ENCODE results near the gene ARHGAP1. TPM values are rescaled to one million over a fixed set of nuclear protein-coding genes. Genes with fewer than 3 reads are reported as not detected.
"Not testable (repeated sequence)": the region's sequence is repeated elsewhere in the genome, so short reads cannot be mapped to it uniquely, and the experiment has no call there.

The ARHGAP1 gene
- total RNA-seq, 1 experiment from 2014 or later = 31.0 TPM

DNA sequence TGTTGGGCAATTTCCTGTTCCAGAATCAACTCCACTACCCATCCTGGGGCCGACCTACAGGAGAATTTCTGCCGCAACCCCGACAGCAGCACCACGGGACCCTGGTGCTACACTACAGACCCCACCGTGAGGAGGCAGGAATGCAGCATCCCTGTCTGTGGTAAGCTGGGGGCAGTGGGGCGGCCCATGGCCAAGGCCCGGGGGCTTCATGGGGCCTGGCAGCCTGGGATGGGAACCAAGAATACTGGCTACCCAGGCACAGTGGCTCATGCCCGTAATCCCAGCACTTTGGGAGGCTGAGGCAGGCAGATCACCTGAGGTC is 22.9 kb upstream of the ARHGAP1 start:
- no peak for DNase-seq (ENCODE audit: low read depth)

DNA sequence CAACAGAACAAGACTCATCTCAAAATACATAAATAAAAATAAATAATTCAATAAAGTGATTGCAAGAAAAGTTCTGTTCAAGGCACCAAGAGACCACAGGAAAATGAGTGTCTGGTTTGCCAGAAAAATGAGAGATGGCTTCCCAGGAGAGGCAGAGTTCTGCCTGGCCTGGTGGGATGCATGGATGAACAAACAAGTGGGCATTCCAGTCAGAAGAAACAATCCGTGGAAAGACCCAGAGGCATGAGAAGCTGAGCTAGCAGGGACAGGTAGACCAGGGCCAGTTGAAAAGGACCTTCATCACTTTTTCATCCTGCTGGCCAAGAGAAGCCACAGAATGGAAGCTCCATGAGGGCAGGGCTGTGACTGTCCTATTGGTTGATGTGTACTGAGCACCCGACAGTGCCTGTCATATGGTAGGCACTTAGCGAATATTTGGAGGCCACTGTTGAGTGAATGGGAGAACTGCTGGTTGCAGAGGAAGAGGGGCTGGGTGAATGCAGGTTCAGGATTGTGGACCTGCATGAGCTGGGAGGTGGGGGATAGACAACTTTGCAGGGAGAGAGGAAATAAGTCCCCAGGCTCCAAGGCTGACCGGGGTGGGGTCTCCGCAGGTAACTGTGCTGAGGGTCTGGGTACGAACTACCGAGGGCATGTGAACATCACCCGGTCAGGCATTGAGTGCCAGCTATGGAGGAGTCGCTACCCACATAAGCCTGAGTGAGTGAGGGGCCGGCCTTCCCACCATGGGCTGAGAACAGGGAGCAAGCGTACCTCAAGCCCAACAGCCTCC is 22.3 kb upstream of the ARHGAP1 start:
- no peak for DNase-seq (ENCODE audit: low read depth)

DNA sequence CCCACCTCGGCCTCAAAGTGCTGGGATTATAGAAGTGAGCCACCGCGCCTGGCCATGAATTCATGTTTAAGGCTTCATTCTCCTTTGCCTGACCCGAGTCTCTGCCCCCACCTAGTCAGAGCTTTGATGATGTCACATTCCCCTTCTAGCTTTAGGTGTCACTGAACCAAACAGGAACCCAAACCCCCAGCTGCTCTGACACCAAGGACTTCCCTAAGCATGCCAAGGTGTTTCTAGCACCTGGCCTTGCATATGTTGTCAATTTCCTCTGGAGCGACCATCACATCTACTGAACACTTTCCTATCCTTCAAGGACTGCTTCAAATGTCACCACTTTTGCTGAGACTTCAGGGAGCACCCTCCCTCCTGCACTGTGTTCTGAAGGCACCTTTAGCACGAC is 20.9 kb upstream of the ARHGAP1 start:
- no peak for DNase-seq (ENCODE audit: low read depth)

DNA sequence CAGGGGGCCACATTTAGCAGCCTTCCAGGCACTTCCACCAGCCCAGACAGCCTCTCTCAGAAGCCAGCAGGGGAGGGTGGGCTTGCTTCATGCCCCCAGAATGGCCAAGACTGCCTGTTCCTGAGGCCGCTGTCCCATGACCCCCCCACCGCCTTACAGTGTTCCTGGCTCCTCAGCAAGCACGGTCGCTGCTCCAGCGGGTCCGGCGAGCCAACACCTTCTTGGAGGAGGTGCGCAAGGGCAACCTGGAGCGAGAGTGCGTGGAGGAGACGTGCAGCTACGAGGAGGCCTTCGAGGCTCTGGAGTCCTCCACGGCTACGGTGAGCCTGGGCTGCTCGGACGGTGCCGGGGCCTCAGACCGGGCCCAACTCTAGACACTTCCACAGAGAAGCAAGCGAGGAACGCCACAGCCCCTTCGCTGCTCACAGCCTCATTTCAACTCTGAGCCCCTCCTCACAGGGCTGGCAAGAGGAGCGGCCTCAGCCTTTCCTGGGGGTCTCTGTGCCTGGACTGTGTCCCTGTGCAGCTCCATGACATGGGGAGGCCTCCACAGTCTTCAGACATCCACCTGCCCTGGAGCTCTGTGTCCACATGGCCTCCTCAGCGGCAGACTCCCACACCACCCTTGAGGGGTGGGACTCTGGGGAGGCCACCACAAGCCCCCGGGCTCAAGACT is 19.3 kb upstream of the ARHGAP1 start:
- DNase-seq (ENCODE audit: low read depth) = no peak

DNA sequence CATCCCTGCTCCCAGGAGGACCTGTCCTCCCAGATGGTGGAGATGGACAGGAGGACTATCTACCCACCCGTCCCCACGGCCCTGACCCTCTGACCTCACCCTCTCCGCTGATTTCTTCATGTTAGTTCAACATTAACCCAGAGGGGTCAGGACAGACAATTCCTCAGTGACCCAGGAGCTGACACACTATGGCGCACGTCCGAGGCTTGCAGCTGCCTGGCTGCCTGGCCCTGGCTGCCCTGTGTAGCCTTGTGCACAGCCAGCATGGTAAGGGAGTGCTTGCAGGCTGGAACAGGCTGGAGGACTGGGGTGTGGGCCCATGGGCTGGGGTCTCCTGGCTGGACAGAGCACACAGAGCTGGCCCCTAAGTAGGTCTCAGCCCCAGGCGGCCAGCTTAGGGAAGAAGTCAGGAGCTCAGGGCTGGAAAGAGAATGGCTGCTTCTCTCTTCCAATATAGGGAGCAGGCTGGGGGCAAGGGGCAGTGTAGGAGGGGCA is 18.7 kb upstream of the ARHGAP1 start, which contains the start of gene F2:
Gene F2 (plus strand): TSS at position 166 of the 495 bp plus-strand sequence. CDS start 23 bp downstream, at position 189.
- DNase-seq (ENCODE audit: low read depth) = no peak

DNA sequence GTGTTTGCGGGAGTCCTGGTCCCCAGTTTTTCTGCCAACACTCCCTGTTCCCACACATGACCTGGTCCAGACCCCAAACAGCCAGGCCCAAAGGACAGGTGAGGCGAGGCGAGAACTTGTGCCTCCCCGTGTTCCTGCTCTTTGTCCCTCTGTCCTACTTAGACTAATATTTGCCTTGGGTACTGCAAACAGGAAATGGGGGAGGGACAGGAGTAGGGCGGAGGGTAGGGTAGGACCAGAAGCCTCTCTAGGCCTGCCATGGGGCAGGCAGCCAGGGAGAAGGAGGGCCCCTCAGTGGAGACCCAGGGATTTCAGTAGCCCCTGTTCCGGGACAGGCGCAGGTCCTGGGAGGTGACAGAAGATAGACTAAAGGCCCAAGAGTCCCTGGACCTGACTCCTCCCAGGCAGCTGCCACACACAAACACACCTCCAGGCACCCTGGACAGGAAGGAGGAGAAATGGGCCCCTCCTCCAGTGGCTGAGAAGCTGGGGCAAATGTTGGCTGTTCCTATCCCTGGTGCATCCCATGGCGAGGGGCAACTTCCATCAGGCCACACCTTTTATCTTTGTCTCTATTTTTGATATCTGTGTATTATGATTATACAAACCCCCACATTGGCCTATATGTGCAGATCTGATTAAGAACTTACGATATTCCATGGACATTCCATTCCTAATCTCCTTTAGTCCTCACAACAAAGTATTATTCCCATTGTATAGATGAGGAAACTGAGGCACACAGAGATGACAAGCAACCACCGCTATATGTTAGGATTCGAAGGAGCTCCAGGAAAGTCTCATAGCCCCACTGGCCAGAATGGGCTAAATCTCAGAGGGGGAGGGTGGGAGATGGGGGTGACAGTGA is 18.0 kb upstream of the ARHGAP1 start:
- no peak for DNase-seq (ENCODE audit: low read depth)

DNA sequence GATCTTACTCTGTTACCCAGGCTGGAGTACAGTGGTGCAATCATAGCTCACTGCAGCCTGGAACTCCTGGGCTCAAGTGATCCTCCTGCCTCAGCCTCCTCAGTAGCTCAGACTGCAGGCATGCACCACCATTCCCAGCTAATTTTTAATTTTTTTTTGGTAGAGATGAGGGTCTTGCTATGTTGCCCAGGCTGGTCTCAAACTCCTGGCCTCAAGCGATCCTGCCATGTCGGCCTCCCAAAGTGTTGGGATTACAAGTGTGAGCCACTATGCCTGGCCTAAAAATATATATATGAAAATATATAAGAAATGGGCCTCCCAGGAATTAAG is 17.4 kb upstream of the ARHGAP1 start:
- DNase-seq (ENCODE audit: low read depth) = not testable (repeated sequence)

DNA sequence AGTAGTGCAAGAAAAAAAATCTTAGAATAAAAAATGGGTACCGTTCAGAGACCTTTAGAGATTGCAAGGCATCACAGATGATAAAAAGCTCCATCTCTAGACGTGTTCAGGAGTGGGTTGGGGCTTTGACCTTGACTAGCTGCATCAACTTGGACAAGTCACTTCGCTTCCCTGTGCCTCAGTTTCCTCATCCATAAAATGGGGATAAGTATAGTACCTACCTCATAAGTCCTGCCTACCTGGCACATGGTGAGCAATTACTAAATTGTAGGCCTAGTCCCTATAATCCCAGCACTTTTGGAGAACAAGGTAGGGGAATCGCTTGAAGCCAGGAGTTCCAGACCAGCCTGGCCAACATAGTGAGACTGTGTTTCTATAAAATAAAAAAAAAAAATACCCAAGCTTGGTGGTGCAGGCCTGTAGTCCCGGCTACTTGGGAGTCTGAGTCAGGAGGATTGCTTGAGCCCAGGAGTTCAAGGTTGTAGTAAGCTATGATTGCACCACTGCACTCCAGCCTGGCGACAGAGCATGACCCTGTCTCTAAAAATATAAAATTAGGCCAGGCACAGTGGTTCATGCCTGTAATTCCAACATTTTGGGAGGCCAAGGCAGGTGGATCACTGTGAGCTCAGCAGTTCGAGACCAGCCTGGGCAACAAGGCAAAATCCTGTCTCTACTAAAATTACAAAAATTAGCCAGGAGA is 12.6 kb upstream of the ARHGAP1 start:
- no peak for DNase-seq (ENCODE audit: low read depth)

DNA sequence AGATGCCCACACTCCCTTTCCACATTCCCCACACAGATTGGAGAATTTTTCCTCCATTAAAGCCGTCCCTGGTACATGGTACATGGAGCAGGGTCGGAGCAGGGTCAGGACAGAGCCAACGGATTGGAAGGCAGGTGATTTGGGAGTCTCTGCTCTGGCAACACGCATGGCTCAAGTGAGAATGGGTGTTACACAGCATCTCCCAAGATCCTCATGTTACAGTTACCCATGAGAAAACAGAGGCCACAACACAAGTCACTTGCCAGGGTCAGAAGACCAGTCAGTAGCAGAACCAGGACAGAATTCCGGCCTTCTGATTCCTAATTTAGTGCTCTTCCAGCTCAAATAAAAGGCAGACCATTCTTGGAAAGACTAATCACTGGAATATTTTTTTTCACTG is 10.9 kb upstream of the ARHGAP1 start:
- DNase-seq (ENCODE audit: low read depth) = peak; percentile 82

DNA sequence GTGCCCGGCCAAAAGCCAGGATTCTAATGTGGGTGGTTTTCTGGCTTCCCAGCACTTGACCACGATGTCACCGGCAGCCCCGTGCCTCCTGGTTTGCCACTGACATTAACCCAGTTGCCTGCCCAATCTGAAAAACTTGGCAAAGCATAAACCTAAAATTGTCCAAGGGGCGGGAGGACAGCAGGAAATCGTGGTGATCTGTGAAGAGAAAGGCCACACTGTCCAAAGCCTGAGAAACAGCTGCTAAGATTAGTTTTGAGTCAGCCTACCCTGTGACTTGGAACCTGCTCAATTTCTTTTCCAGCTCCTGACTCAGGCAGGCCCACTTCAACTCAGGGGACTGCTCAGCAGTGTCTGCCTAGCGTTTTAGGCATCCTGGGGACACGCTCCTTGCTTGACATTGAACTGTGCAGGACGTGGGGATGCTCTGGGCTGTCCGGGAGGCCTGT is 10.4 kb upstream of the ARHGAP1 start:
- DNase-seq (ENCODE audit: low read depth) = peak; percentile 99

DNA sequence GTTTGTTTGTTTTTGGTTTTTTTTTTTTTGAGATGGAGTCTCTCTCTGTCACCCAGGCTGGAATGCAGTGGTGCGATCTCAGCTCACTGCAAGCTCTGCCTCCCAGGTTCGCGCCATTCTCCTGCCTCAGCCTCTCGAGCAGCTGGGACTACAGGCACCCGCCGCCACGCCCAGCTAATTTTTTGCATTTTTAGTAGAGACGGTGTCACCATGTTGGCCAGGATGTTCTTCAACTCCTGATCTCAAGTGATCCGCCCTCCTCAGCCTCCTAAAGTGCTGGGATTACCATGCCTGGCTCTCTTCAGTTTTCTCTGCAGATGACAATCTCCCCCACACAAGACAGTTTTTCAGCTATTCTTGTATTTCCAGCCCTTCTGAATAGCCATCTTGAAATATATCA is 8.9 kb upstream of the ARHGAP1 start:
- DNase-seq (ENCODE audit: low read depth) = not testable (repeated sequence)

DNA sequence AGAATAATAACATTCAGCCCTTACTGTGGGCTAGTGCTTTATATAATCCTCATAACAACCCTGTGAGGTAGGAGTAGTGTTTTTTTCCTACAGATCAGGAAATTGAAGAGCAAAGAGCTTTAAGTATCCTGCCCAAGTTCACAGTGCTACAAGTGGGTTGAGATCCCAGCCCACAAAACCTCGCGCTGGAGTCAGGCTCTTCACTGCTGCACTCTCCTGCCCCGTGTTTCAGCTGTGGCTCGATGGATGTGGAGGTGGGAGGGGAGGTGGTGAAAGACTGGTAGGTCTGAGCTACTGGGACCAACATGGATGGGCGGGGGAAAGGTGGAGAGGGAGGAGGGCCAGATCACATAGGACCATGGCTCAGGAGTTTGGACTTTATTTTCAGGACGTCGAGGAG is 6.5 kb upstream of the ARHGAP1 start:
- no peak for DNase-seq (ENCODE audit: low read depth)

DNA sequence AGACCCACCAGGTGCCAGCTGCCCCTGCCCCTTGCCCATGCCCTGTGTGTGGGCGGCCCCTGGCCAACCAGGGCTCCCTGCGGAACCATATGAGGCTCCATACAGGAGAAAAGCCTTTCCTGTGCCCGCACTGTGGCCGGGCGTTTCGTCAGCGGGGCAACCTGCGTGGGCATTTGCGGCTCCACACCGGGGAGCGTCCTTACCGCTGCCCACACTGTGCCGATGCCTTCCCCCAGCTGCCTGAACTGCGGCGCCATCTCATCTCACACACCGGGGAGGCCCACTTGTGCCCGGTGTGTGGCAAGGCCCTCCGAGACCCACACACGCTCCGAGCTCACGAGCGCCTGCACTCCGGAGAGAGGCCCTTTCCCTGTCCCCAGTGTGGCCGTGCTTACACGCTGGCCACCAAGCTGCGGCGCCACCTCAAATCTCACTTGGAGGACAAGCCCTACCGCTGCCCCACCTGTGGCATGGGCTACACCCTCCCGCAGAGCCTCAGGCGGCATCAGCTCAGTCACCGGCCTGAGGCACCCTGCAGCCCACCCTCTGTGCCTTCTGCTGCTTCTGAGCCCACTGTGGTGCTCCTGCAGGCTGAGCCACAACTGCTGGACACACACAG is 4.8 kb upstream of the ARHGAP1 start:
- no peak for DNase-seq (ENCODE audit: low read depth)

DNA sequence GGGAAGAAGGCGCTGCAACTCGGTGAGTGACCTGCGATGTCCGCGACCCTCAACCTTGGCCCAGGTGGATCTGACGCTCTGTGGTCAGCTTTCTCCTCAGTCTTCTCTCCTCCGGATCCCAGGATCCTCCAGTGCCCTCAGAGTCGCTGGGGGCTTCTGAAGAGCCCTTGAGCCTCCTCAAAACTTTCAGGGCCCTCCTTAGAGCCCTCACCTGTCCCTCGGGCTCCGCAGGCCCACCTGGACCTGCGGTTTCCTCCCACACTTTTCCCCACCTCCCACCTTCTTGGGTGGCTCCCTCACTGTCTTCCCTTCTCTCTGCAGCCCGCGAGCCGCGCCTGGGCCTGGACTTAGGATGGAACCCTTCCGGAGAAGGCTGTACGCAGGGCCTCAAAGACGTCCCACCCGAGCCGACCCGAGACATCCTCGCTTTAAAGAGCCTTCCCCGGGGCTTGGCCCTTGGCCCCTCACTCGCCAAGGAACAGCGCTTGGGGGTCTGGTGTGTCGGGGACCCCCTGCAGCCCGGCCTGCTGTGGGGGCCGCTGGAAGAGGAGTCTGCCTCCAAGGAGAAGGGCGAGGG is 747 bp upstream of the ARHGAP1 start:
- no peak for DNase-seq (ENCODE audit: low read depth)

DNA sequence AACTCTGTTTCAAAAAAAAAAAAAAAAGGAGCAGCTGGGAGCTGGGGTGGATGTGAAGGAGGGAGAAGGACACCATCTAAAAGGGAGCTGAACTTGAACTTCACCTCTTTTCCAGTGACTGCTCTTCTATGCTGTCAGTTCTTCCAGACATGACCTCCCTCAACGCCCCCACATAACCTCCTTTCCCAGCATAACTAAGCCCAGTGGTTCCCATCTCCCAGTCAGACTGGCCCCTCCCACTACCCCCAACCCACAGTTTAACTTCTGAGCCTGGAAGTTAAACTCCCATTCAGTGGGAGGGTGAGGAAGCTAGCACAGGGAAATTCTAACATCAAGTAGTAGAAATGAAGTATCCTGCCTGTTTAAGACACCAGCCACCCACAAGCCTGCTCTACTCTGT is 1.8 kb downstream of the ARHGAP1 start:
- no peak for DNase-seq (ENCODE audit: low read depth)

DNA sequence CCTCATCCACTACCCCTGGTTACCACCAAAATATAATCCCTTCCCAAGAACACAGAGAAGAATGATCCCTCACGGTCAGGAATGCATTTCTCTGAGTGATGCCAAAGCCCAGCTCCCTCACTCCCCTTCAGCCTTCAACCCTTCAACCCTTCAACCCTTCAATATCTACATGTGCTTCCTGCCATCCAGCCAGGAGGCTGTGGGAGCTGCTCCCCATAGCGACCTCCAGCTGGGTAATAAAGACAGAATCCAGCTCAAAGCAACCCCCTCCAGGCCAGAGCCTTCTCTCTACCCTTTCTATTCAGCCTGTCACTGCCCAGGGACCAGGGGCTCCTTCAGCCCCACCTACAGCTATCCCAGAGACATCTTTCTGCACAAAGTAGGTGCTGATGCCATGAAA is 2.7 kb downstream of the ARHGAP1 start:
- no peak for DNase-seq (ENCODE audit: low read depth)

DNA sequence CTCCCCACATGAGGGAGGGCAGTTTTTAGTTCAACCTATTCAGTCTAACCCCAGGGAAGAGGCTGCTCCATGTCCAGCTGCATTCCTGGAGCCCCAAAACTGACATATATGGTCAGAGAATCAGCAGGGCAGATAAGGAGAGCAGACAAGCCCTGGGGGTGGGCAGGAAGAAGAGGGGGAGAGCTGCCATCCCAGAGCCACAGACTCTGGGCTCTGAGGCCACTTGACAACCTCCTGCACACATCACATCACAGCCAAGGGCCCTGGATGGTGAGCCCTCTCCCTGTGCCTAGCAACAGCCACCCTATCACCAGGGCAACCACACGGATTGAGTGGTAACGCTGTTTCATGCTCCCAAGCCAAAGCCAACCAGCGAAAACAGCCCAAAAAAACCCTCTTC is 3.1 kb downstream of the ARHGAP1 start:
- DNase-seq (ENCODE audit: low read depth) = no peak

DNA sequence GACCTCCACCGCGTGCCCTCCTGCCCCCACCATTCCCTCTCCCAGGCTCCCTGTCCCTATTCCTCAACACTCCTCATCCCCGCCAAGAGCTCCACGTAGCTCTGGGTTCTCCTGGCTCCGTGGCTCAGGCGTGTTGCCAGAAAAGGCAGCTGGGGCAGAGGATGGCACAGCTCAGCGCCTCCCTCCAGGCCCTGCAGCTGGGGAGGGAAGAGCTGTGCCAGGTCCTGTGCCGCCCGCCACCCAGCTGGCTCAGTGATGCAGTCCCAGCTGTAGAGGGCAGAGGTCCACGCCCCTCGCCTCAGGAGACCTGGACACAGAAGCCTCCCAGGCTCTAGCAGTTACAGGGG is 4.2 kb downstream of the ARHGAP1 start:
- DNase-seq (ENCODE audit: low read depth) = peak; percentile 35

DNA sequence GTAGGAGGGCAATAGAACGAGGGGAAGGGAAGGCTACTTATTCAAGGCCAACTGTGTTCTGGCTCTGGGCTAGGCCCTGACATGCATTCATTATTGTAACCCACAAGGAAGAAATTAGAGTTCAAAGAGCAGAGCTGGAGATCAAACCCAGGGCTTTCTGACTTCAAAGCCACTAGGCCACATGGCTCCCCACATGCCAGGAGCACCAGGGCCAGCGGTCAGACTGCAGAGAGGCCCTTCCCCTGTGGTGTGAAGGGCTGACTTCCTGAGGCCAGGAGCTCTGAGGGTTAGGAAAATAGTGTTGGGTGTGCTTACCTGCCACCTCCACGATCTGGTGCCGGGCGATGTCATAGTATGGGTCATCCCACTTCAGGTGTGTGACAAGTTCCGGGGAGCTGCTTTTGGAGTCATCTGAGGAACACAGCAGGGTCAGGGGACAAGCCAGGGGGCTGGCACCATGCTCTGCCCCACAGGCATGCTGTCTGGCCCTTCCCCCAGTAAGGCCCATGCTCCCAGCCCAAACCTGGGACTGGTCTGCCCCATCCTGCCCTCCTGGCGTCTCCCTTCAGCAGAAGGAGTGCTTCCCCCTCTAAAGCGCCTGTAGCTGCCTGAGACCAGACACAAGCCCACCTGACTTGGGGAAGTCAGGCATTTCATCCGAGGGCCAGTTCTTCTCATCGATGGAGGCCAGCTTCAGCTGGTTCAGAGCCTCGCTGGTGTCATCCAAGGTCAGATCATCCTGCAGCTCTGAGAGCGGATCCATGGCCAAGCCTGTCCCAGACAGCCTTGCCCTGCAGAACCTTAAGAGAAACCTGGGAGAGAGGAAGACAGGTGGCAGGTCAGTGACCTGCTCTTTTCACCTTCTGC is 4.8 kb downstream of the ARHGAP1 start:
- DNase-seq (ENCODE audit: low read depth) = no peak

DNA sequence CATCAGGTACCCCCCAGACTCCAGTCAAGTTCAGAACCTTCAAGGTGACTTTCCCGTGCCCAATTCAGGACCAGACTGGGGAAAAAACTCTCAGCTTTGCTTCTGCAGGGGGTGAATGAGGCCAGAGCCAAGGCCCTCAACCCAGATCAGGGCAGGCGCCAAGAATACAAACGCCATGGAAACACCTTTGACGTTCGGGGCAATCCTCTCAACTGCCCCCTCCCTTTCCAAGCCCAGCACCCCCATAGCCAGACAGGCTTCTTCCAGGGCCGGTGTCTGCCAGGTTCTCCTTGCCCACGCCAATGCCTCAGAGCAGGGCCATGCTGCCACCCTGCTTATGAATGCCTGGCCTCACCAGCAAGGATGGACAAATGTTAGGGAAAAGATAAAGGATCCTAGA is 5.8 kb downstream of the ARHGAP1 start:
- DNase-seq (ENCODE audit: low read depth) = no peak
